NOMO-1 treated with dmso at 0.1 percent for 144 hours (cell line): Measurements from ENCODE around the gene MYO3A.

Source experiments
- DNase-seq: peaks from one replicate; lab custom pipeline; 2025; ENCODE audit not compliant: unreplicated experiment; lab: John Stamatoyannopoulos, UW

Gene MYO3A

DNA sequence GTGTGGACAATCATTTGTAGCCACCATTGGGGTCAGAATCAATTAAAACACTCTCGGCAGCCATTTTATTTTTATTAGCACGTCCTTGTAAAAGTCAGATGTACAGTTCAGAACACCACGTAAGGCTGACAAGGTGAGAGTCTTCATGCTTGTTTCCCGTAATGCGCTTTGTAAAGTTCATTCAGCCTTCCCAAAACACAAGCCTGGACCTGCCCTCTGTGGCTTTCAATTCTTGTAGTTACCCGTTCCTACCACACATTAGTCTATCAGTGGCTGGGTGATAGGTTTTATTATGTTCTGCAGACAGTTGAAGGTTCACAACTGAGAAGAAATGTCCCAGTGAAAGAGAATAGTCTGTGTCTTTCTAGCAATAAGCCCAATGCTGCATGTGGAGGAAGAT, 317.9 kb downstream of the MYO3A start:
- no peak for DNase-seq

- no peak for DNase-seq
These were observed 320.6 kb downstream of the MYO3A start for GRCh38 chr10:26254616-26255015.

DNA sequence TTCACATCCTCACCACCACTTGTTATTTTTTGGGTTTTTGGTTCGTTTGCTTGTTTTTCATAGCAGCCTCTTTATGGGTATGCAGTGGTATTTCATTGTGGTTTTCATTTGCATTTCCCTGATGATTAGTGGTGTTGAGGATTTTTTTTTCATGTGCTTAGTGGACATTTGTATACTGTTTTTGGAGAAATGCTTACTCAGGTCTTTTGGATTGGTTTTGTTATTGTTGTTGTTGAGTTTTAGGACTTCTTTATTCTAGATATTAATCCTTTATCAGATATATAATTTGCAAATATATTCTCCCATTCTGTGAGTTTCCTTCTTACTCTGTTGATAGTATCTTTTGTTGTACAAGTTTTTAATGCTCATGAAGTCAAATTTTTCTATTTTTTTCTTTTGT, 325.3 kb downstream of the MYO3A start:
- no peak for DNase-seq
